HCT116 (cell line): ENCODE results near the gene RUNX2. TPM values are rescaled to one million over a fixed set of nuclear protein-coding genes. Genes with fewer than 3 reads are reported as not detected.

Experiments
- ATAC-seq: fragments of 200-7000 bp; cut with Tn5 transposase; 2 replicates; pipeline ENCODE4 v1.9.1; 2020; ENCODE audit warnings: mild to moderate bottlenecking, moderate library complexity
- BruUV-seq: library from RNA; stranded (reverse); fragments of 400-500 nt; replicated peaks from 2 replicates; lab custom pipeline; 2021; lab: Mats Ljungman, UMichigan
- CTCF ChIA-PET: fragments of 300-600 bp; sonication (Branson Sonifier 250); formaldehyde crosslinking; loops from one replicate; lab custom pipeline; 2021; ENCODE audit warnings: antibody characterized with exemption; lab: Charles Lee
- POLR2A ChIA-PET: fragments of 300-600, 350-600 bp; sonication (Branson Sonifier 250); formaldehyde crosslinking; loops from one replicate; lab custom pipeline; 2021; ENCODE audit warnings: antibody characterized with exemption; lab: Charles Lee
- RAD21 ChIA-PET, 2 experiments: fragments of 300-600 bp; sonication (Branson Sonifier 250); formaldehyde crosslinking; loops; one replicate each; lab custom pipeline; 2023; ENCODE audit warnings: low total read pairs in 2 of 2; ENCODE audit not compliant: uncharacterized antibody in 2 of 2, unreplicated experiment in 2 of 2, low non-redundant PET in 1 of 2; lab: Charles Lee
- DNase-seq: peaks from one replicate; pipeline ENCODE4 v3.0.0-alpha.2; 2010; ENCODE audit warnings: low read depth, low spot score
- H2AFZ ChIP-seq: fragments of 200-600 bp; shearing (Covaris generic), sonication (generic); 2 replicates; pipeline ENCODE4 v1.6.1; 2017; ENCODE audit warnings: low read depth, mixed run types, mixed read lengths, antibody characterized with exemption, low read length; ENCODE audit not compliant: poor library complexity, severe bottlenecking
- H3K27ac ChIP-seq: 2 replicates; pipeline ENCODE4 v1.5.1; 2012; ENCODE audit warnings: low read depth, low read length
- H3K27me3 ChIP-seq: fragments of 200-600 bp; sonication (generic); 2 replicates; pipeline ENCODE4 v1.6.1; 2016; ENCODE audit warnings: mixed run types, low read length, mixed read lengths; ENCODE audit not compliant: insufficient read depth
- H3K36me3 ChIP-seq, 2 experiments: fragments of 200-500 bp in 1 of 2; fragments of 200-600 bp in 1 of 2; sonication (Bioruptor generic) in 1 of 2; sonication (generic) in 1 of 2; 2 replicates each; pipeline versions ENCODE4 v1.5.1 to v1.6.1; 2014 to 2016; ENCODE audit warnings: low read length in 2 of 2, inconsistent platforms in 1 of 2, mixed read lengths in 1 of 2, mixed run types in 1 of 2; ENCODE audit not compliant: insufficient read depth in 2 of 2, control insufficient read depth in 1 of 2
- H3K4me1 ChIP-seq, 2 experiments: fragments of 200-600 bp in 1 of 2; sonication (generic) in 1 of 2; 2 replicates each; pipeline versions ENCODE4 v1.5.1 to v1.6.1; 2012 to 2017; ENCODE audit warnings: low read length in 2 of 2, inconsistent platforms in 1 of 2, mild to moderate bottlenecking in 1 of 2, mixed read lengths in 1 of 2, mixed run types in 1 of 2, moderate library complexity in 1 of 2; ENCODE audit not compliant: insufficient read depth in 2 of 2, control insufficient read depth in 1 of 2
- H3K4me2 ChIP-seq: fragments of 200-600 bp; sonication (generic); 2 replicates; pipeline ENCODE4 v1.6.1; 2017; ENCODE audit warnings: mixed run types, low read length, mixed read lengths
- H3K4me3 ChIP-seq, 2 experiments: fragments of 200-600 bp in 1 of 2; sonication (generic) in 1 of 2; replicated peaks in 1 of 2; 2 replicates each; pipeline ENCODE4 v1.5.1; 2011 to 2016; ENCODE audit warnings: low read length in 2 of 2, control low read depth in 1 of 2, low read depth in 1 of 2, mild to moderate bottlenecking in 1 of 2, mixed read lengths in 1 of 2, mixed run types in 1 of 2
- H3K79me2 ChIP-seq: fragments of 200-600 bp; sonication (generic); 2 replicates; pipeline ENCODE4 v1.6.1; 2017; ENCODE audit warnings: mild to moderate bottlenecking, mixed run types, low read length, moderate library complexity, mixed read lengths; ENCODE audit not compliant: insufficient read depth
- H3K9ac ChIP-seq: fragments of 200-600 bp; sonication (generic); 2 replicates; pipeline ENCODE4 v1.6.1; 2016; ENCODE audit warnings: low read length, mixed read lengths
- H3K9me2 ChIP-seq: fragments of 200-600 bp; sonication (generic), shearing (Covaris generic); 2 replicates; pipeline ENCODE4 v1.6.1; 2017; ENCODE audit warnings: mixed run types, mild to moderate bottlenecking, moderate library complexity; ENCODE audit not compliant: insufficient read depth
- H3K9me3 ChIP-seq, 2 experiments: fragments of 200-500 bp in 1 of 2; fragments of 200-600 bp in 1 of 2; sonication (Bioruptor generic) in 1 of 2; sonication (generic) in 1 of 2; 2 replicates each; pipeline ENCODE4 v1.6.1; 2014 to 2017; ENCODE audit warnings: low read length in 2 of 2, mixed read lengths in 2 of 2, inconsistent platforms in 1 of 2, low read depth in 1 of 2, mild to moderate bottlenecking in 1 of 2, mixed run types in 1 of 2, moderate library complexity in 1 of 2; ENCODE audit not compliant: control insufficient read depth in 1 of 2, insufficient read depth in 1 of 2
- H4K20me1 ChIP-seq: fragments of 200-600 bp; sonication (generic), shearing (Covaris generic); 2 replicates; pipeline ENCODE4 v1.6.1; 2017; ENCODE audit warnings: mixed run types, mild to moderate bottlenecking, moderate library complexity; ENCODE audit not compliant: insufficient read depth
- CTCF ChIP-seq, 3 experiments: fragments of 200-600 bp in 1 of 3; sonication (generic) in 1 of 3; IDR thresholded peaks in 2 of 3; conservative IDR thresholded peaks in 1 of 3; 2 replicates each; pipeline ENCODE4 v1.5.1; 2012 to 2017; ENCODE audit warnings: low read depth in 2 of 3, low read length in 2 of 3, antibody characterized with exemption in 1 of 3, borderline replicate concordance in 1 of 3, control low read depth in 1 of 3, mild to moderate bottlenecking in 1 of 3, mixed read lengths in 1 of 3, mixed run types in 1 of 3, moderate library complexity in 1 of 3; ENCODE audit not compliant: insufficient read depth in 1 of 3
- EGR1 ChIP-seq: IDR thresholded peaks from 2 replicates; pipeline ENCODE4 v1.6.1; 2012; ENCODE audit warnings: low read depth
- ELF1 ChIP-seq: IDR thresholded peaks from 2 replicates; pipeline ENCODE4 v1.6.1; 2012; ENCODE audit warnings: low read depth, borderline replicate concordance
- FOSL1 ChIP-seq: IDR thresholded peaks from 2 replicates; pipeline ENCODE4 v1.6.1; 2012; ENCODE audit warnings: low read depth
- MAX ChIP-seq: IDR thresholded peaks from 2 replicates; pipeline ENCODE4 v1.6.1; 2012
- REST ChIP-seq: IDR thresholded peaks from 2 replicates; pipeline ENCODE4 v1.6.1; 2012; ENCODE audit warnings: low read depth
- SIN3A ChIP-seq: IDR thresholded peaks from 2 replicates; pipeline ENCODE4 v1.6.1; 2012; ENCODE audit warnings: low read depth
- SRF ChIP-seq: IDR thresholded peaks from 2 replicates; pipeline ENCODE4 v1.6.1; 2012; ENCODE audit warnings: low read depth
- TCF7L2 ChIP-seq: IDR thresholded peaks from 2 replicates; pipeline ENCODE4 v1.7.0; 2011; ENCODE audit warnings: borderline replicate concordance, inconsistent platforms; ENCODE audit not compliant: insufficient read depth, insufficient read length; ENCODE audit errors: extremely low read depth
- YY1 ChIP-seq: IDR thresholded peaks from 2 replicates; pipeline ENCODE4 v1.6.1; 2011; ENCODE audit warnings: low read length, low read depth, moderate library complexity, mild to moderate bottlenecking; ENCODE audit not compliant: insufficient replicate concordance; ENCODE audit errors: extremely low read depth
- ZFX ChIP-seq: fragments of 450-650 bp; IDR thresholded peaks from 2 replicates; pipeline ENCODE4 v1.6.1; 2017
- intact Hi-C: fragments of 100-400 bp; cut with micrococcal nuclease; formaldehyde crosslinking; loops from 2 replicates; pipeline ENCODE4 v1.10.0; 2022
- total RNA-seq: library from RNA; stranded (reverse); gene quantifications from one replicate; pipeline ENCODE4 v1.2.1, GENCODE V29; 2021; ENCODE audit not compliant: unreplicated experiment

The RUNX2 gene
- total RNA-seq, 1 experiment from 2014 or later: 1.1 TPM

GRCh38 chr6:45351076-45351475 is 22.9 kb downstream of the RUNX2 start:
- no peak for ATAC-seq
- Histone ChIP-seq H2AFZ (no peak overlapping the region), H3K4me2 (no peak overlapping the region), H3K9ac (no peak overlapping the region), H3K27ac (no peak overlapping the region), H3K27me3 (no peaks in the 10 kb centered on the region), H3K79me2 (no peaks in the 10 kb centered on the region), H3K9me3 (no peaks in the 10 kb centered on the region), H4K20me1 (no peaks in the 10 kb centered on the region), H3K9me2 (no peaks in the 10 kb centered on the region), H3K4me1 (no peaks in the 10 kb centered on the region), H3K36me3 (no peaks in the 10 kb centered on the region), H3K4me3 (no peak overlapping the region)
- intact Hi-C loops: no loop called here
- ChIA-PET RAD21 (no interaction called here), CTCF (interaction anchor here (1.4 kb wide), 1 partner anchor 12 kb away, joined by 3 read pairs; no protein-coding TSS in a partner anchor), POLR2A (interaction anchor here (0.9 kb wide), 1 partner anchor 12 kb away, joined by 3 read pairs; no protein-coding TSS in a partner anchor)
- no peak for DNase-seq
- TF ChIP-seq YY1 (no peak), CTCF (IDR thresholded peaks at IDR 0.05 in 2 of 3, conservative IDR thresholded peaks at IDR 0.05 in 1 of 3; ENCODE audit: borderline replicate concordance in 1 of 3, insufficient read depth in 1 of 3, low read depth in 2 of 3, low read length in 2 of 3) (no peak), FOSL1 (no peak), EGR1 (no peak), SRF (no peak), REST (no peak), ELF1 (no peak), SIN3A (no peak), TCF7L2 (no peak), MAX (no peak), ZFX (no peak)
- BruUV-seq: no TSS peak
